Activated naive CD8-positive, alpha-beta T cell treated with anti-CD3 and anti-CD28 coated beads, Interleukin-2, amount 50 U/mL, for 24 hours (primary cell): ENCODE results near the gene PAAF1.

Experiments used
- ATAC-seq: fragments of 150-1000 bp; cut with Tn5 transposase; one replicate; pipeline ENCODE4 v1.10.0; 2021
- DNase-seq: peaks from one replicate; pipeline ENCODE4 v3.0.0; 2021
- H3K27ac Mint-ChIP-seq: one replicate; pipeline ENCODE4 v1.8.0; 2021; ENCODE audit warnings: mild to moderate bottlenecking, mixed read lengths
- H3K27me3 Mint-ChIP-seq: one replicate; pipeline ENCODE4 v1.8.0; 2021; ENCODE audit warnings: mixed read lengths
- H3K36me3 Mint-ChIP-seq: one replicate; pipeline ENCODE4 v1.8.0; 2021; ENCODE audit warnings: low read depth, mixed read lengths
- H3K4me1 Mint-ChIP-seq: one replicate; pipeline ENCODE4 v1.8.0; 2021; ENCODE audit warnings: mixed read lengths
- H3K4me3 Mint-ChIP-seq: one replicate; pipeline ENCODE4 v1.8.0; 2021; ENCODE audit warnings: mild to moderate bottlenecking, moderate library complexity, mixed read lengths
- H3K9me3 Mint-ChIP-seq: one replicate; pipeline ENCODE4 v1.8.0; 2021; ENCODE audit warnings: mixed read lengths

The PAAF1 gene

DNA sequence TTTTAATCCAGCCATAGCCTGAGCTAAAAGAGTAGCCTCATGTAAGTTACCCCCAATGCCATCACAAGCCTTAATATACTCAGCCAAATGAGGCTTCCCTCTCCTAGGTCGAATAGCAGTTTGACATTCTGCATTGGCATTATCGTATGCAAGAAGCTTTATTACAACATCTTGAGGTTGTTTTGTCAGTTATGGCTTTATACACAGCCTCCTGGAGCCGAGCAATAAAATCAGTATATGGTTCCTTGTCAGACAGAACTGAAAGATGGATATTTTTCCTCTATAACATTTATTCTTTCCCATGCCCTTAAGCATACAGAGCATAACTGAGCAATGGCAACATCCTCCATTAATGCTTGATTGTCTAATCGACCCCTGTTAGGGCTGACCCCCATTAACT lies 68.6 kb downstream of the PAAF1 start:
- ATAC-seq (no peak), DNase-seq (no peak)
- H3K4me1 Mint-ChIP-seq: no peaks in the 10 kb centered on the region
- H3K27ac Mint-ChIP-seq: no peak overlapping the region
- H3K4me3 Mint-ChIP-seq: no peak overlapping the region
- peaks cover 4% of the 10 kb centered on the region for H3K36me3 Mint-ChIP-seq
- no peaks in the 10 kb centered on the region for H3K9me3 Mint-ChIP-seq
- no peaks in the 10 kb centered on the region for H3K27me3 Mint-ChIP-seq

DNA sequence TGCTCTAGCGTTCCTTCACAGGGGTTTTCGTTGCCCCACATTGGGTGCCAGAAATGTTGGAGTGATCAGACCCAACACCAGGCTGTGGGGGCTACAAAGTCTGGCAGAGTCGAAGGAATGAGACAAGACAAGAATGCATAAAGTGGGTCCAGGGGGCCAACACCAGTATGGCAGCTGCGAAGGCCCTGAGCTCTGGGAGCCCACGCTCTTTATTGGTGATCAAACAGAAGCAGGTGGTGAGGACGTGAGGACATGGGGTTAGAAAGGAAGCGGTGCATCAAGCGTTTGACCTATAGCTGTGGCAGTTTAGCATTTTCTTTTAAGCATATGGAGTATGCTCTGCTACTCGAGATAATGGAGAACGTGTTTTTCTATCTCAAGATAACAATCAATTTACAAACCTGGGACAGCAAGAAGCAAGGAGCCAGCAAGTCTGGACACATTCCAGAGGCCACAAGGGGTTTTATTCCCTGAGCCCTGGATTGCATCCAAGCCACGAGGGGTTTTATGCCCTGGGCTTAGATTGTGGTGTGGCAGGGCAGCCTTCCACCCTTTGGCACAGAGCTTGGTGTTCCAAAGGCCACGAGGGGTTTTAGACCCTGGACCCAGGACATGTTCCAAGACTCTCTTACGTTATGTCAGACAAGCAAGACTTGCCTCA lies 70.1 kb downstream of the PAAF1 start:
- no peaks in the 10 kb centered on the region for H3K9me3 Mint-ChIP-seq

DNA sequence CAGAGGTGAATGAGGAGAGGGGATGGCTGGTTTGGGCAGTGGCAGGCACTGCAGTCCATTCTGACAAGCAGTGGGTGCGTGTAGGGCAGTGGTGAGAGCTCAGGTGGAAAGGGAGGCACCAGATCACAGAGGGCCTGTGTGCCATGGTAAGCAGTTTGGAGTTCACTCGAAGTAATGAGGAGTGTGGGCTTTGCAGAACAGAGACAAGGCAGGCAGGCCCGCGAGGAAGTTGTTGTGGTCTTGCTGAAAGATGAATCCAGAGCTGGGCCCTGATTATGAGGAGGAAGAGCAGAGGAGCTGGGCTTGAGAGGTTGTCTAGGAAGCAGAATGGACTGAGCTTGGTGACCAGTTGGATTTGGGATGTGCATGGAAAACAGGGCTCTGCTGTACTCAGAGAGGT lies 72.4 kb downstream of the PAAF1 start:
- ATAC-seq: no peak
- no peaks in the 10 kb centered on the region for H3K4me1 Mint-ChIP-seq
- no peak for DNase-seq
- H3K4me3 Mint-ChIP-seq: no peak overlapping the region
- no peaks in the 10 kb centered on the region for H3K36me3 Mint-ChIP-seq
- no peaks in the 10 kb centered on the region for H3K9me3 Mint-ChIP-seq
- no peaks in the 10 kb centered on the region for H3K27me3 Mint-ChIP-seq
- H3K27ac Mint-ChIP-seq: no peak overlapping the region

More for the DNA sequence above, 70.1 kb downstream of the PAAF1 start:
- no peaks in the 10 kb centered on the region for H3K36me3 Mint-ChIP-seq
- H3K27me3 Mint-ChIP-seq: no peaks in the 10 kb centered on the region
- no peak overlapping the region for H3K4me3 Mint-ChIP-seq
- DNase-seq (no peak), ATAC-seq (no peak)
- H3K27ac Mint-ChIP-seq: no peak overlapping the region
- H3K4me1 Mint-ChIP-seq: no peaks in the 10 kb centered on the region

DNA sequence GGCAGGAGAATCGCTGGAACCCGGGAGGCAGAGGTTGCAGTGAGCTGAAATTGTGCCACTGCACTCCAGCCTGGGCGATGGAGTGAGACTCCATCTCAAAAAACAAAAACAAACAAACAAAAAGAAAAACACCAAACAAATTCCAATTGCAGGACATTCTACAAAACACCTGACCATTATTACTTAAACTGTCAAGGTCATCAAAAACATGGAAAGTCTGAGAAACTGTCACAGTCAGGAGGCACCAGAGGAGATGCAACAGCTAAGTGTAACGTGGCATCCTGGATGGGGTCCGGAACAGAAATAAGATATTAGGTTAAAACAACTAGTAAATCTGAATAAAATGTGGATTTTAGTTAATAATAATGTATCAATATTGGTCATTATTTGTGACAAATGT lies 73.1 kb downstream of the PAAF1 start:
- H3K36me3 Mint-ChIP-seq: no peaks in the 10 kb centered on the region
- H3K27ac Mint-ChIP-seq: no peak overlapping the region
- ATAC-seq (no peak), DNase-seq (no peak)
- no peaks in the 10 kb centered on the region for H3K9me3 Mint-ChIP-seq
- H3K4me3 Mint-ChIP-seq: no peak overlapping the region
- no peaks in the 10 kb centered on the region for H3K27me3 Mint-ChIP-seq
- H3K4me1 Mint-ChIP-seq: no peaks in the 10 kb centered on the region

DNA sequence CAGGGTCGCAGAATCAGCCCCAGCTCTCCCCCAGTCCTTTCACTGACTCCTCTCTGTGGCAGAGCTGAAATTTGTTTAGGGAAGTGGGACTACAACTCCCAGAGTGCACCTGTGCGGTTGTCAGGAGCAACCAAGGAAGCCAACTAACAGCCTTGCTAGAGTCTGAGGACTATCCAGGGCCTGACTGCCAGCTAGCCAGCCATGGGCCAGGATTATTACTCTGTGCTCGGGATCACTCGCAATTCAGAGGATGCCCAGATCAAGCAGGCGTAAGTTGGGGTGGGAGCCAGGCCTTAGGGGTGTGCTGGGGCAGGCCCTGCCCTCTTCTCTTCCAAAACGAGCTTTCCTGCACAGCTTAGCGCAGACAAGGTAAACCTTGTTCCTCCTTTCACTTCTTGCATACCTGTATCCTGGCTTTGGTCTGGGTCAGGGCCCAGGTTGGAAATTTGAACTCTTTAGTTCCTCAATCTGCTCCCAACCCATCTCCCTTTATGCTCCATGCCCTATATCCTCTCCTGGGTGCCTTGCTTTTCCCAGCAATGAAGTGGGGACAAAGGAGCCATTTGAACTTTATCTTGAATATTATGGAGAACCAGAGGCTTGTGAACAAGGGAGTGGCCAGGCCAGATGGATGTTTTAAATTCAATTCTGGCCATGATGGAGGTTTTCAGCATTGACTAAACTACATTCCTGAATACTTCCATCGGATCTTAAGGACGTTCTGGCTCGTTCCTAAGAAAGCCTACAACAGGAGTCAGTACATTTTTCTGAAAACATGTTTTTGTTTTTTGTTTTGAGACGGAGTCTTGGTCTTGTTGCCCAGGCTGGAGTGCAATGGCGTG lies 74.3 kb downstream of the PAAF1 start, which contains the start of gene DNAJB13:
DNAJB13 (plus strand) TSS at position 158 of the 842 bp plus-strand sequence; CDS start at position 202, 44 bp downstream.
- H3K27me3 Mint-ChIP-seq: peaks cover 4% of the 10 kb centered on the region
- H3K4me1 Mint-ChIP-seq: no peaks in the 10 kb centered on the region
- DNase-seq: peak; percentile 26
- no peak within 1 kb of the TSS for H3K4me3 Mint-ChIP-seq
- H3K9me3 Mint-ChIP-seq: no peaks in the 10 kb centered on the region
- no peaks in the 10 kb centered on the region for H3K36me3 Mint-ChIP-seq
- ATAC-seq: peak; percentile 72
- no peak within 1 kb of the TSS for H3K27ac Mint-ChIP-seq

DNA sequence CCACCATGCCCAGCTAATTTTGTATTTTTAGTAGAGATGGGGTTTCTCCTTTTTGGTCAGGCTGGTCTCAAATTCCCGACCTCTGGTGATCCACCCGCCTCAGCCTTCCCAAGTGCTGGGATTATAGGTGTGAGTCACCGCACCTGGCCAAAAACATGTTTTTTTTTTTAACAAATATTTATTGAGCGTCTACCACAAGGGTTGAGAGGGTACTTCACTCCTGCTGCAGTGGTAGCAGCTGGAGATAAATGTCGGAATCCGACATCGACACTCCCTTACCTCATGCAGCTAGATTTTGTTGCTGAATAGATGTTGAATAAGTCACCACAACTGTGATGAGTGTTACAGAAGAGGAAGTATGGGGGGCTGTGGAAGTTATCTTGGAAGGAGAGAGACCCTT lies 75.0 kb downstream of the PAAF1 start:
- no peaks in the 10 kb centered on the region for H3K36me3 Mint-ChIP-seq
- H3K27me3 Mint-ChIP-seq: peaks cover 9% of the 10 kb centered on the region
- H3K4me1 Mint-ChIP-seq: no peaks in the 10 kb centered on the region
- H3K27ac Mint-ChIP-seq: no peak overlapping the region
- no peak for DNase-seq
- no peak overlapping the region for H3K4me3 Mint-ChIP-seq
- no peaks in the 10 kb centered on the region for H3K9me3 Mint-ChIP-seq
- ATAC-seq: no peak

DNA sequence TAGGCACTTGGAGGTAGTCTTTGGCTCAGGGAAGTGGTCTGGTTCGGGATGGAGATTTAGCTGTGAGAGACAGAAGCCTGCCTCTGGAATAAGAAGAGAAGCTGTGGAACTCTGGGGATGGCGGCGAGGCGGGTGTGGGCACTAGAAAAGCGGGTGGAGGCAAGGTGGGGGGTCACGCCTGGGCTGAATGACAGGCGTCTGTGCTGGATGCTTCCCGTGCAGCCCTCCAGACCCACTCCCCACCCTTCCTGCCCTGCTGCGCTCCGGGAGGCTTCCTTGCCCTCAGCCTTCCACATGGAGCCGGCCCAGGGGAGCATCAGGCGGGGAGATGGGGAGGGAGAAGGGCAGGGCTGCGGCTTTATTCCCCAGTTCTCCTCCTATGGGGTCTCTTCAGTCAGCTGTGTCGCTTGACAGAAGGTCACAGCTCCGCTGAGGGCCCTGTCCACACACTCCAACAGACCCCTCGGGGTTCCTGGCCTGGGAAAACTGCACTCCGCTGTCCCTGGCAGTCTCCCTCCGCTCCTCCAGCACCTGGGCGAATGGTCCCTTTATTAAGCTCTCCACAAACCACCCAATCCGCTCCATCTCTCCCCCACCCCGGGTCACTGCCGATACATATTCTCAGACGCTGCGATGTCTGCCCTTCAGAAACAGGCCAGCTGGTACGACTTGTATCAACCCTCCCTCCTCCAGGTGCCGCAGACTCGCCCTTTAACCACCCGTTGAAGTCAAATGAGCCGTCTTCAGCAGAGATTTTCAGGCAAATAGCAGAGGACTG lies 80.3 kb downstream of the PAAF1 start:
- no peak for DNase-seq
- H3K36me3 Mint-ChIP-seq: no peaks in the 10 kb centered on the region
- peaks cover 4% of the 10 kb centered on the region for H3K4me1 Mint-ChIP-seq
- H3K4me3 Mint-ChIP-seq: peak overlapping the region; percentile 18
- peaks cover 10% of the 10 kb centered on the region for H3K27me3 Mint-ChIP-seq
- H3K27ac Mint-ChIP-seq: no peak overlapping the region
- no peaks in the 10 kb centered on the region for H3K9me3 Mint-ChIP-seq
- ATAC-seq: no peak

DNA sequence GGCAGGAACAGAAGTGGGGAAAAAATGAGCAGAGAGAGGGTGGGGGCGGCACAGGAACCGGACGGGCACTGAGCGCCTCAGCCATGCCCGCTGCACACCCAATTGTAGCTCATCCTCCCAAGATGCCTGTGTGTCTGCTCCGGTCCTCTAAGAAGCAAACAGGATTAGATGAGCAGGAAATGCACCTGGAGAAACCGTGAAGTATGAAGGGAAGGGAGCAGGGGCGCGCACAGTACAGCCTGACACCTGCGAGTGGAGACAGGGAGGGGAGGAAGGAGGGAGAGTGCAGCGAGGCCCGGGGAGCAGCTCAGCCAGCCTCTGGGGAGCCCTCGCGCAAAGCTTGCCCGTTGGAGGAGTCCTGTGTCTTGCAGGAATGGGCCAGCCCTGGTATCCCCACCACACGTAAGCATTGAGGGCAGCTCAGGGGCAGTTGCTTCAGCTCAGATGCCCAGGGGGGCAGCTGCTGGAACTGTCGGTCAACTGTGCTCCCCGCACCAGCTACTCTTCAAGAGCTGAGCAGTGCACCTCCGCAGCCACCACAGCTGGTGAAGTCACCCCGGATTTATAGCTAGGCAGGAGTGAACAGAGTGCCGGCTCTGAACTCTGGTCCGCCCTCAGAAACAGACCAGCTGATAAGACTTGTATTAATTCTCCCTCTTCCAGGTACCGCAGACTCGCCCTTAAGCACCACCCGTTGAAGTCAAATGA lies 81.0 kb downstream of the PAAF1 start:
- Mint-ChIP-seq H3K27me3 (peaks cover 10% of the 10 kb centered on the region), H3K9me3 (no peaks in the 10 kb centered on the region), H3K4me1 (peaks cover 4% of the 10 kb centered on the region), H3K4me3 (no peak overlapping the region), H3K36me3 (no peaks in the 10 kb centered on the region), H3K27ac (no peak overlapping the region)
- ATAC-seq (peak; percentile 28), DNase-seq (no peak)

DNA sequence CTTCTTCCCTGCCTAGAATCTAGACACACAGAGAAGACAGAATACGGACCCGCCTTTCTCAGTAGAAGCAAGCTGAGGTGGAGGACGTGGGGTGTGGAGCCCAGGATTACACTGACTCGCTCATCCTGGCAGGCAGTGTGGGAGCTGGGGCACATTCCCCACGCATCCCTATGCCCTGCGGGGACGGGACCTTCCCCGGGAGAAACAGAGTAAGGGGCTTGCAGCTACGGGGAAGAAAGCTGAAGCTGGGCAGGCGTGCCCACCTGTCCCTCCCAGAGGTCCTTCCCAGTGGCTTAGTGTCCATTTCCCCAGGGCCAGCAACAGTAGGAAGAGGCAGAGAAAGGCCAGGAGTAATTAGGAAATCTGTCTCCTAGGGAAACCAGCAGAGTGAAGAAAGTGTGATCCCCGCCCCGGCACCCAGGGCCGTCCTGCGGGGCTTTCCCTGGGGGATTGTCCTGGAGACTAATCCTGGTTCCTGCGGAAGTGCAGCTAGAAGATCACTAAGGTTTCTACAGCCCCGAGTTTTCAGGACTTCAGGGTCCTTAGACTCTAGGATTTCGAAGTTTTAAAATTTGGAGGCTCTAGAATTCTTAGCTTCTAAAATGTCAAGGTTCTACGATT lies 81.8 kb downstream of the PAAF1 start:
- no peak for DNase-seq
- Mint-ChIP-seq H3K4me3 (no peak overlapping the region), H3K27me3 (peaks cover 10% of the 10 kb centered on the region), H3K9me3 (no peaks in the 10 kb centered on the region), H3K4me1 (peaks cover 4% of the 10 kb centered on the region), H3K36me3 (no peaks in the 10 kb centered on the region), H3K27ac (no peak overlapping the region)
- ATAC-seq: no peak

DNA sequence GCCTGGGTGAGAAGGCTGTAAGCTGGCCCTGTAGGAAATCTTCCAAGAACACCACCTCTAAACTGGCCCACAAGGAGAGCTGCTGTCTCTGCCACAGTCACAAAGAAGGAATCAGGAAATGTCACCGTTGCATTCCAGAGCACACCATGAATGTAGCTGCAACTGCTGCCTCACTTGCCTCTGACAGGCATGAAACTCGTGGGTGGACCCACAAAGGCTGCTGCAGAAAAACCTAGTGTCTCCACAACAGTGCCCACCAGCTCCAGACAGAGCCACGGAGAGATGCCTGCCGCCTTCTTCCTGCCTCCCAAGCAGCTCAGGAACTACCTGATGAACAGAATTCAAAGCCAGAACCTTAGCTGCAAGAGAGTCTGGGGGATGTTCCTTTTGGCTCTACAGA lies 84.5 kb downstream of the PAAF1 start:
- no peaks in the 10 kb centered on the region for H3K9me3 Mint-ChIP-seq
- no peaks in the 10 kb centered on the region for H3K36me3 Mint-ChIP-seq
- no peak overlapping the region for H3K4me3 Mint-ChIP-seq
- peaks cover 13% of the 10 kb centered on the region for H3K4me1 Mint-ChIP-seq
- H3K27me3 Mint-ChIP-seq: peaks cover 3% of the 10 kb centered on the region
- H3K27ac Mint-ChIP-seq: no peak overlapping the region
- ATAC-seq (no peak), DNase-seq (no peak)

DNA sequence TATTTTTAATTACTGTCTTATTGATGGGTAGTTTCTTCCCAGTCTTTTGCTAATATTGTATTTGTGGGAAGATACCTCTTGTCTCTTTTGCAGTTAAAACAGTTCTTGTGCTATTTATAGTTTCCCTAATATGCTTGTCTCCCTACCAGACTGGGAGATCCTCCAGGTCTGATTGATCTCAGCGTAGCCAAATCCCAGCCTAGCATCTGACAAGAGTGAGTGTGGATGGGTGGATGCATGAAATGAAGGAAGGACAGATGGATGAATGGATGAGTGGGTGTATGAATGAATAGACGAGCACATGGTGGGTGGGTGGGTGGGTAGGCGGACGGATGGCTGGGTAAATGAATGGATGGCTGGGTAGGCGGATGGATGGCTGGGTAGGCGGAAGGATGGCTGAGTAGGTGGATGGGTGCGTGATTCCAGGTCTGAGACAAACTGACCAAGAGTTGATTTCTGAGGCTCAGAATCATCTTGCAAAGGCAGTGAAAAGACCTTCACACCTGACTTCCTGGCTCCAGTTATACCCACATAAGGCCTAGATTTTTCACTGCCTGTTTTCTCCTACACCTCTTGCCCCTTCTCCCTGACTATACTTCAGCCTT lies 85.4 kb downstream of the PAAF1 start:
- no peak overlapping the region for H3K27ac Mint-ChIP-seq
- ATAC-seq (no peak), DNase-seq (no peak)
- peaks cover 13% of the 10 kb centered on the region for H3K4me1 Mint-ChIP-seq
- no peaks in the 10 kb centered on the region for H3K36me3 Mint-ChIP-seq
- H3K27me3 Mint-ChIP-seq: no peaks in the 10 kb centered on the region
- no peak overlapping the region for H3K4me3 Mint-ChIP-seq
- H3K9me3 Mint-ChIP-seq: no peaks in the 10 kb centered on the region

DNA sequence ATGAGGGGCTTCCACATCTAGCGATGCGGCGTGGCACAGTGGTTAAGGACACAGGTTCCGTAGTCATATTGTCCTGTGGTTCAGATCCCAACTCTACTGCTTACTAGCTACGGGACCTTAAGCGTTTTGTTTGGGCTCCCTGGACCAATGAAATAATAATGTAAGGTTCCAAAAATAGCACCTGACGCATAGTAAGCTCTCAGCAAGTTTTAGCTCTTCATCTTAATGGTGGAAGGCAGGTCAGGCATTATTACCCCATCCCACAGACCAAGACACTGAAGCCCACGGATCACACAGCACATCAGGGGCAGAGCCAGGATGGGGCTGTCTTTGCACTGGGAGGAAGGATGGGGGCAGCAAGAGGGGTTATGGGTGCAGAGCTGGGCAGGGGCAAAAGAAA lies 87.1 kb downstream of the PAAF1 start:
- H3K4me1 Mint-ChIP-seq: peaks cover 26% of the 10 kb centered on the region
- no peak for ATAC-seq
- H3K27me3 Mint-ChIP-seq: no peaks in the 10 kb centered on the region
- no peak overlapping the region for H3K4me3 Mint-ChIP-seq
- no peak for DNase-seq
- no peaks in the 10 kb centered on the region for H3K36me3 Mint-ChIP-seq
- H3K9me3 Mint-ChIP-seq: no peaks in the 10 kb centered on the region
- peak overlapping the region; percentile 2 for H3K27ac Mint-ChIP-seq

DNA sequence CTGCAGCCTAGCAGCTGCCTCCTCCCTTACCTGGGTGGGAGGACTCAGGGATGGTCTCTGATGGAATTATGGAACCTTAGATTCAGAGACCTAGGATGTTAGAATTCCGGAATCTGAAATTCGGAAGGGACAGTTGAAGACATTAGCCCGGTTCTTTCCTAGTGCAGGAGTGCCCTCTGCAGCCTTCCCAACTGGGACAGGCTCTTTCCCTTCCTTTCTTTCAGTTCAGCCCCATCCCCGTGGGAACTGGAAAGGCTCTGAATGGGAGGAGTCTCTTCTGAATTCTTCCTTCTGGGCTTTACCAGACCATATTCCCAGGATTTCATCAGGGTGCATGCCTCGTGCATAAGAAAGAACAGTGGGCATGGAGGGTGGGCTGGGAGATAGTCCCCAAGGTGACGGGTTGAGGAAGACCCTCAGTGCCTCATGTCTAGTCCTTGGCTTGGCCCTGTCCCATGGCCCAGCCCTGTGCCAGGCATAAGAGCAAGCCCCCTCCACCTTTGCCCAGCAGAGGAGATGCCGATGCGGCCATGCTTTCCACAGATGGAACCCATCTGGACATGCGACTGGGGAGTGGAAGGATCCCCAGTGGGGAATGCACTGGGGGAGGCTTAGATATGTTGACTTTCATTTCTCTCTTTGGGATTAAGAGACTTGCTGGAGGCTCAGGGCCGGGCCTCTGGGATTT lies 88.4 kb downstream of the PAAF1 start:
- no peaks in the 10 kb centered on the region for H3K36me3 Mint-ChIP-seq
- no peaks in the 10 kb centered on the region for H3K27me3 Mint-ChIP-seq
- no peaks in the 10 kb centered on the region for H3K9me3 Mint-ChIP-seq
- peaks cover 40% of the 10 kb centered on the region for H3K4me1 Mint-ChIP-seq
- ATAC-seq (no peak), DNase-seq (no peak)
- no peak overlapping the region for H3K4me3 Mint-ChIP-seq
- H3K27ac Mint-ChIP-seq: no peak overlapping the region
